ENCODE results near the gene NEGR1.

NEGR1 gene

GRCh38 chr1:72202761-72203160, 79.6 kb downstream of the NEGR1 start:
- Histone ChIP-seq H3K36me3 (no peaks in the 10 kb centered on the region), H3K27ac (no peak overlapping the region), H3K4me3 (ENCODE audit: low read depth, low read length) (no peak overlapping the region), H3K9me3 (ENCODE audit: severe bottlenecking) (no peaks in the 10 kb centered on the region), H3K27me3 (ENCODE audit: insufficient read depth, low read depth, severe bottlenecking) (no peaks in the 10 kb centered on the region)
- DNase-seq, result no peak
- no peak for TF ChIP-seq CTCF (IDR thresholded peaks at IDR 0.05; ENCODE audit: low read depth, low read length)

- Histone ChIP-seq H3K36me3 (no peaks in the 10 kb centered on the region), H3K27me3 (ENCODE audit: insufficient read depth, low read depth, severe bottlenecking) (no peaks in the 10 kb centered on the region), H3K4me3 (ENCODE audit: low read depth, low read length) (no peak overlapping the region), H3K27ac (no peak overlapping the region), H3K9me3 (ENCODE audit: severe bottlenecking) (no peaks in the 10 kb centered on the region)
- no peak for DNase-seq
- no peak for TF ChIP-seq CTCF (IDR thresholded peaks at IDR 0.05; ENCODE audit: low read depth, low read length)
Observed at GRCh38 chr1:72197786-72198185, 84.6 kb downstream of the NEGR1 start.

- no peaks in the 10 kb centered on the region for H3K9me3 ChIP-seq (ENCODE audit: severe bottlenecking)
- peak; percentile 33 for TF ChIP-seq CTCF (IDR thresholded peaks at IDR 0.05; ENCODE audit: low read depth, low read length)
- no peak overlapping the region for H3K27ac ChIP-seq
- no peaks in the 10 kb centered on the region for H3K36me3 ChIP-seq
- H3K4me3 ChIP-seq (ENCODE audit: low read depth, low read length), result no peak overlapping the region
- no peaks in the 10 kb centered on the region for H3K27me3 ChIP-seq (ENCODE audit: insufficient read depth, low read depth, severe bottlenecking)
- no peak for DNase-seq
Observed at GRCh38 chr1:72186733-72187307, 95.5 kb downstream of the NEGR1 start.

DNA sequence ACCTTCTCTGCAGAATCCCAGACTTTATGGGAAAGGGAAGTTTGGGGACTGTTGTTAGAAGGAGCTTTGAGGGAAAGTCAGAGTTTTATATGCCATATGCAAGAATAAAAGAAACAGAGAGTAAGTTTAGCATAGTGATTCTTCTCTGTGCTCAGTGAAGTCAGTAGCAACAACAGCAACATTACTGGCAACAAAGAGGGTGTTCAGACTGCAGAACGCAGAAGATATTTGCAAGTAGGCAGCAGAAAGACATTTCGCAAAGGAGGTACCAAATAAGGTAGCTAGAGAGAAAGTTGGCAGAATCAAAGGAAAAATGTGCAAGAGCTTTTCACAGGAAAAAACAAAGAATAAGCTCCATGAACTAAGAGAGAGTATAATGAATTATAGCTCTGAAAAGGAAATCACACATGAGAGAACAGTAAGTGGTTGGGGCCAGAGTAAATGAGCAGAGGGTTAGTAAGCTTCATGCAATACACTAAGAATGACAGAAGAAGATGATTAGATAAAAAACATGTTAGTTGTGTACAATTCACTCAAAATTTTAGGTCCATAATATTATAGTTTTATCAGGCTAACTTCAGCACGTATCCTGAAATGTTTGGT, 98.1 kb downstream of the NEGR1 start:
- no peak overlapping the region for H3K4me3 ChIP-seq (ENCODE audit: low read depth, low read length)
- no peaks in the 10 kb centered on the region for H3K27me3 ChIP-seq (ENCODE audit: insufficient read depth, low read depth, severe bottlenecking)
- H3K27ac ChIP-seq, result no peak overlapping the region
- H3K36me3 ChIP-seq, result no peaks in the 10 kb centered on the region
- DNase-seq, result no peak
- TF ChIP-seq CTCF (IDR thresholded peaks at IDR 0.05; ENCODE audit: low read depth, low read length), result no peak
- no peaks in the 10 kb centered on the region for H3K9me3 ChIP-seq (ENCODE audit: severe bottlenecking)

- no peak for TF ChIP-seq CTCF (IDR thresholded peaks at IDR 0.05; ENCODE audit: low read depth, low read length)
- H3K4me3 ChIP-seq (ENCODE audit: low read depth, low read length), result no peak overlapping the region
Observed at GRCh38 chr1:72182859-72183258, 99.5 kb downstream of the NEGR1 start.

DNA sequence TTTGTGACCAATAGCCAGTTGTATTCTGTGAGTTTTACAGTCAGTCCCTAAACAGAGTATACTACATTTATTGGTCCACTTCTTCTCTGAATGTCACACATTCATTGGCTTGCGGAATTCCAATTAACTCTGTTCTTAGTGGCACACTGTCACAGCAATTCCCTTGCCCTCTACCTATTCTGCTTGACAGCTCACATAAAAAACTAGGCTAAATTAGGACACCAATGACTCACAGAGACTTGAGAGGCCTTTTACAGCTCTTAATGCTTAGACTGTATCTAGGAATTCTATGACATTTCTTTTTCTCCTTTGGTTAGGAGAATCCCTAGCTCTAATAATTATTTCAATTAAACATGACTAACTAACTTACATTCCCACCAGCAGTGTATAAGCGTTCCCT, 104.1 kb downstream of the NEGR1 start:
- no peak for DNase-seq
- H3K36me3 ChIP-seq, result no peaks in the 10 kb centered on the region

More at GRCh38 chr1:72182859-72183258, 99.5 kb downstream of the NEGR1 start:
- no peak for DNase-seq
- no peaks in the 10 kb centered on the region for H3K36me3 ChIP-seq
- no peaks in the 10 kb centered on the region for H3K9me3 ChIP-seq (ENCODE audit: severe bottlenecking)
- no peak overlapping the region for H3K27ac ChIP-seq
- H3K27me3 ChIP-seq (ENCODE audit: insufficient read depth, low read depth, severe bottlenecking), result no peaks in the 10 kb centered on the region

More for the DNA sequence above, 104.1 kb downstream of the NEGR1 start:
- no peak overlapping the region for H3K27ac ChIP-seq
- no peak overlapping the region for H3K4me3 ChIP-seq (ENCODE audit: low read depth, low read length)
- H3K9me3 ChIP-seq (ENCODE audit: severe bottlenecking), result no peaks in the 10 kb centered on the region
- TF ChIP-seq CTCF (IDR thresholded peaks at IDR 0.05; ENCODE audit: low read depth, low read length), result no peak
- no peaks in the 10 kb centered on the region for H3K27me3 ChIP-seq (ENCODE audit: insufficient read depth, low read depth, severe bottlenecking)

Measured in WERI-Rb-1 (cell line).